Ascending aorta (tissue), 2 donors: ENCODE measurements around the gene CELSR1. TPM values are rescaled to one million over a fixed set of nuclear protein-coding genes. Genes with fewer than 3 reads are reported as not detected.

ENCODE experiments used
- DNase-seq, 2 donors: peaks; one replicate each; pipeline ENCODE4 v3.0.0-alpha.2; 2019; ENCODE audit warnings: low spot score in 2 of 2
- H3K27ac ChIP-seq, 2 donors: fragments of 200-600 bp; sonication (generic); one replicate each; pipeline ENCODE4 v1.5.1; 2016 to 2017; ENCODE audit warnings: mild to moderate bottlenecking in 1 of 2
- H3K27me3 ChIP-seq: fragments of 200-600 bp; sonication (generic); one replicate; pipeline ENCODE4 v1.5.1; 2017
- H3K36me3 ChIP-seq, 2 donors: fragments of 200-600 bp; sonication (generic); one replicate each; pipeline ENCODE4 v1.5.1; 2016
- H3K4me1 ChIP-seq, 2 donors: fragments of 200-600 bp; sonication (generic); one replicate each; pipeline ENCODE4 v1.5.1; 2016 to 2017; ENCODE audit warnings: mild to moderate bottlenecking in 1 of 2
- H3K4me3 ChIP-seq, 2 donors: fragments of 200-600 bp; sonication (generic); one replicate each; pipeline ENCODE4 v1.5.1; 2016 to 2017; ENCODE audit warnings: mild to moderate bottlenecking in 1 of 2
- H3K9me3 ChIP-seq, 2 donors: fragments of 200-600 bp; sonication (generic); one replicate each; pipeline ENCODE4 v1.5.1; 2016
- intact Hi-C: fragments of 100-400 bp; cut with DNase I; formaldehyde crosslinking; loops from one replicate; pipeline ENCODE4 v1.15.1; 2023
- total RNA-seq: library from RNA; depleted of rRNA; stranded (reverse); fragments of >200 nt; gene quantifications from one replicate; pipeline ENCODE4 v1.1.0, GENCODE V29; 2016
- TF ChIP-seq, protein P1 (sequence below), 3 experiments: fragments of 200-600 bp in 2 of 3; fragments of 450-650 bp in 1 of 3; sonication (generic) in 2 of 3; IDR thresholded peaks; one replicate each; pipeline ENCODE4 v1.5.1; 2016 to 2019; ENCODE audit warnings: antibody characterized with exemption in 3 of 3, mild to moderate bottlenecking in 1 of 3, moderate library complexity in 1 of 3

The CELSR1 gene
- total RNA-seq, 1 donor from 2014 or later = 10.5 TPM

DNA sequence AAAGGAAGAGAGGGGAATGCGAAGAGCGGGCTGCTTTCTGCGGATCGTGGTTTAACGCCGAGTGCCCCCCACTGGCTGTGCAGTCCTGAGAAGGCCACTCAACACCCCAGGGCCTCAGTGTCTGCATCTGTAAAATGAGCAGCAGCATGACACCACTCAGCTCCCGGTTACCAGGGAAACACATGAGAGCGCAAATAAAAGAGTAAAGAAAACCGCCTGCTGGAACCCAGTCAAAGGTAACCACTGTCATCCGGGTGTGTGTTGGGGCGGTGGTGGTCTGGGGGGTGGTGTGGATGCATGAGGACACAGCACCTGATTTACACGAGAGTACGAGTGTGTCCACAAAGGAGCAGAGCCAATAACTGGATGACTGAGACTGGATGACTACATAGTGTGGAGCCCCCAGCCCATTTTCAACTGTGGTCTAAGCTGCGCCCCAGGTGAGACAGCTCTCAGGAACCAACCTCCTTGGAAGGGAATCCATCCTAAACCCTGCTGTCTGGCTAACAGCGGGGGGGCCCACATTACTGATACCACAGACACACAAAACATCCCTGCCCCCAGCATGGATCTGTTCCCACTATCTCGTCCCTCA is 5.7 kb downstream of the CELSR1 start:
- no peaks in the 10 kb centered on the region for H3K27me3 ChIP-seq
- intact Hi-C loops = no loop called here
- H3K4me1 ChIP-seq = no peaks in the 10 kb centered on the region
- H3K36me3 ChIP-seq = no peaks in the 10 kb centered on the region
- H3K9me3 ChIP-seq = no peaks in the 10 kb centered on the region
- DNase-seq = no peak
- no peak overlapping the region for H3K4me3 ChIP-seq
- H3K27ac ChIP-seq = no peak overlapping the region
- TF ChIP-seq, protein P1, sequence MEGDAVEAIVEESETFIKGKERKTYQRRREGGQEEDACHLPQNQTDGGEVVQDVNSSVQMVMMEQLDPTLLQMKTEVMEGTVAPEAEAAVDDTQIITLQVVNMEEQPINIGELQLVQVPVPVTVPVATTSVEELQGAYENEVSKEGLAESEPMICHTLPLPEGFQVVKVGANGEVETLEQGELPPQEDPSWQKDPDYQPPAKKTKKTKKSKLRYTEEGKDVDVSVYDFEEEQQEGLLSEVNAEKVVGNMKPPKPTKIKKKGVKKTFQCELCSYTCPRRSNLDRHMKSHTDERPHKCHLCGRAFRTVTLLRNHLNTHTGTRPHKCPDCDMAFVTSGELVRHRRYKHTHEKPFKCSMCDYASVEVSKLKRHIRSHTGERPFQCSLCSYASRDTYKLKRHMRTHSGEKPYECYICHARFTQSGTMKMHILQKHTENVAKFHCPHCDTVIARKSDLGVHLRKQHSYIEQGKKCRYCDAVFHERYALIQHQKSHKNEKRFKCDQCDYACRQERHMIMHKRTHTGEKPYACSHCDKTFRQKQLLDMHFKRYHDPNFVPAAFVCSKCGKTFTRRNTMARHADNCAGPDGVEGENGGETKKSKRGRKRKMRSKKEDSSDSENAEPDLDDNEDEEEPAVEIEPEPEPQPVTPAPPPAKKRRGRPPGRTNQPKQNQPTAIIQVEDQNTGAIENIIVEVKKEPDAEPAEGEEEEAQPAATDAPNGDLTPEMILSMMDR (IDR thresholded peaks at IDR 0.05) = no peak

DNA sequence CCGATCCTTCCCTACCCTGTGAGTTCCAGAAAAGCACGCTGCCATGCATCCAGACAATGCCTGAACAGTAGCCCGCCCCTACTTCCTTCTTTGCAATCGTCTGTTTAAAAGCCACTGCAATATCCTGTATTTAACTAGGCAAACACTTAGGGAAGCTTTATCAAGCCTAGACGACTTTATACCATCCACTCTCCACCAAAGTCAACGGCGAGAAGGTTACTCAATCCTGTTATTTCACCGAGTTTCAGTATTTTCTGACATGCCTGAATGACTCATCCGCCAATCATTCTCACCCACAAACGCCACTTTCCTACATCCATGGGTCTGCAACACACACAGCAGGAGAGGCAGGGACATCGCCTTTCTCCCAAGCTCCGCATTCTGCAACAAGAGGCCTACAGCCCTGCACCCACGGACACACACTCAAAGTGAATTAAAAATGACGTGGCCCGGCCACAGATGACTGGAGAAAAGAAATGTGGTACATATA is 9.3 kb downstream of the CELSR1 start:
- no peaks in the 10 kb centered on the region for H3K9me3 ChIP-seq
- no peak overlapping the region for H3K27ac ChIP-seq
- H3K4me3 ChIP-seq = no peak overlapping the region
- DNase-seq = no peak
- no peaks in the 10 kb centered on the region for H3K36me3 ChIP-seq
- no peaks in the 10 kb centered on the region for H3K27me3 ChIP-seq
- TF ChIP-seq, protein P1 (IDR thresholded peaks at IDR 0.05) = no peak
- intact Hi-C loops = no loop called here
- no peaks in the 10 kb centered on the region for H3K4me1 ChIP-seq

DNA sequence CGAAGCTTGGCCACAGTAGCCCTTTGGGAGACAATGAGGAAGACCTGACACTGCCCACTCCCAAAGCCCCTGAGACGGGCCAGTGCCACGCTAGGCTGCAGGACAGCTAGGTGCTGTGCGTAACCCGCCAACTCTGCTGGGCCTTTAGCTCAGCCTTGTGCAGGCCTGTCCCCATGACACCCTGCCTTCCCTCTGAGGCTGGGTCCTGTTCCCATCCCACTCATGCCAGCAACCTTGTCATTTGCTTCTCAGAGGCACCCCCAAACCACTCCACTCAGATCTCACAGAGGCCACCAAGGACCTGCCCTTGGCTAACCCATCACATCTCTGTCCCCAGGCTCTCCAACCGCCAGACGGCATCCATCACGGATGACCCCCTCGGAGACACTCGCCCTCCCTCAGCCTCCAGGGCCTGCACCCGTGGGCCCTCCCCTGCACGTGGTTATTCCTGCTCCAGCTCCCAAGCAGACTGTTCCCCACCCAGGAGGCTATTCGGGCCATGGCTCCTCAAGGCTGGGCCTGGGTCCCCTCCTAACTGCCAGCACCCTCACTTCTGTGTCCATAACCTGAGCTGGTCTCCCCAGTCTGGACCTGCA is 11.1 kb downstream of the CELSR1 start:
- H3K27me3 ChIP-seq = no peaks in the 10 kb centered on the region
- no peaks in the 10 kb centered on the region for H3K36me3 ChIP-seq
- H3K4me3 ChIP-seq = no peak overlapping the region
- H3K9me3 ChIP-seq = no peaks in the 10 kb centered on the region
- H3K4me1 ChIP-seq = no peaks in the 10 kb centered on the region
- TF ChIP-seq, protein P1 (IDR thresholded peaks at IDR 0.05) = no peak
- H3K27ac ChIP-seq = no peak overlapping the region
- intact Hi-C loops = no loop called here
- no peak for DNase-seq

DNA sequence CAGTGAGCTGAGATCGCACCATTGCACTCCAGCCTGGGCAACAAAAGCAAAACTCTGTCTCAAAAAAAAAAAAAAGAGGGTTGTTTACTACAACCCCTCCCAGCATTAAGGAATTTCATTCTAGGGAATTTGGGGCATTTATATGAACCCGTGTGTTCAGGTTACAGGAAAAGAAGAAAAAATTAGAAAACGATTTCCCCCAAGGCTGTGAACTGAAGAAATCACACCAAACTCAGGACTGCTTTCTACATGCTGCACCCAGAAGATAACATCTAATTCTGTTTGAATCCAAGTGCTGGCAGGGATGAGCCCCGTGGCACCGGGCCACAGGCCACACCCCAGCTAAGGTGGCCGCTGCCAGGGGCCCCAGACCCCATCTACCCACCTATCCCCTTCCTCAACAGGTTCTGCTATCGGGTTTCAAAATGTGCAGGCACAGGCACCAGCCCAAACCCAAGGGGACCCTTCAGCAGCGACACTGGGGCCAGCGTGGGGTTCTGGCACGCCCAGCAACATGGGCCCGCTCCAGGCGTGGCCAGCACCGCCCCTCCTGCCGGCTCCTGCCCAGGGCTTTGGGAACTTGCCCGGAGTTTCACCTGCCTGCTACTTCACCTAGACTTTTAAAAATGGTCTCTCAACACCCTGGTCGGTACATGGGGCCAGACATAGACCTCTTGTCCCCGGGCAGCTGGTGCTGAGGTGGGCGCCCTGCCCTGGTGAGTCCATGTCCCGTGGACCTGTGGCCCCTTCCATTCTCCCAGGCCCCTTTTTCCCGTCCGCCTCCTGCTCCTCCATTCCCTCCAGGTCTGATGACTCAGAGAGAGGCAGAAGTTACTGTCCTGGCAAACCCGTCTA is 11.8 kb downstream of the CELSR1 start:
- Histone ChIP-seq H3K9me3 (no peaks in the 10 kb centered on the region), H3K27ac (no peak overlapping the region), H3K4me3 (no peak overlapping the region), H3K27me3 (no peaks in the 10 kb centered on the region), H3K4me1 (no peaks in the 10 kb centered on the region), H3K36me3 (no peaks in the 10 kb centered on the region)
- no peak for DNase-seq
- intact Hi-C loops = no loop called here
- TF ChIP-seq, protein P1 (IDR thresholded peaks at IDR 0.05) = no peak

DNA sequence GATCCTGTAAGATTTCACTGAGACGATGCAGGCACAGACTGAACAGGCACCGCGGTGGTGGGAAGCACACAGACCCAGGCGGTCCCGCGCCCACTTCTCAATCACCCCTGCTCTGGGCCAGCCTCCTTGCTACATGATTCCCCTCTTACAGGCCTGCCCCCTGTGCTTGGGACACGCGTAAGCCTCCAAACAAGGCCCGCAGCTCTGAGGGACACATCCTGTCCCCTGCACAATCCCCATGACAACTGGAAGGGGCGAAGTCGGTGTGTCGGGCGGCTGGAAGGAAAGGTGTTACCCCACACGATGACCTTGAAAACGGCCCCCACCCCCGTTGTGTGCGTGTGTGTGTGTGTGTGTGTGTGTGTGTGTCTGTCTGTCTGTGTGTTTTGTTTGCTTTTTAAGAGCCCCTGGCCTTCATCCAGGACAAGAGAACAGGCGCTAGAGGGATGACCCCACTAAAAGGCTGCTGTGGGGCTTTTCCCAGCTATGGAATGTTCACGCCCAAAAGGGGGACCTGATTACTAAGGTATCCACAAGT is 13.1 kb downstream of the CELSR1 start:
- intact Hi-C loops = no loop called here
- Histone ChIP-seq H3K4me1 (no peaks in the 10 kb centered on the region), H3K4me3 (no peak overlapping the region), H3K27ac (no peak overlapping the region), H3K9me3 (no peaks in the 10 kb centered on the region), H3K36me3 (no peaks in the 10 kb centered on the region), H3K27me3 (no peaks in the 10 kb centered on the region)
- no peak for DNase-seq
- TF ChIP-seq, protein P1 (IDR thresholded peaks at IDR 0.05) = no peak
